Prostate gland (tissue), 2 donors: ENCODE results near the gene GDF2. TPM values are rescaled to one million over a fixed set of nuclear protein-coding genes. Genes with fewer than 3 reads are reported as not detected.

Experiments
- DNase-seq: peaks from one replicate; pipeline ENCODE4 v3.0.0-alpha.2; 2019; ENCODE audit warnings: low spot score
- H3K27ac ChIP-seq, 2 donors: fragments of 200-600 bp; sonication (generic); 2 replicates each; pipeline ENCODE4 v1.5.1; 2017 to 2019
- H3K27me3 ChIP-seq: fragments of 200-600 bp; sonication (generic); replicated peaks from 2 replicates; pipeline ENCODE4 v1.5.1; 2019; ENCODE audit not compliant: insufficient read depth
- H3K36me3 ChIP-seq, 2 donors: fragments of 200-600 bp; sonication (generic); 1 replicate in 1 of 2; 2 replicates in 1 of 2; pipeline versions ENCODE4 v1.5.1 to v1.8.1; 2017 to 2019
- H3K4me1 ChIP-seq: fragments of 200-600 bp; sonication (generic); replicated peaks from 2 replicates; pipeline ENCODE4 v1.5.1; 2019
- H3K4me3 ChIP-seq, 2 donors: fragments of 200-600 bp; sonication (generic); 2 replicates each; pipeline ENCODE4 v1.5.1; 2017 to 2019
- H3K9me3 ChIP-seq: fragments of 200-600 bp; sonication (generic); 2 replicates; pipeline ENCODE4 v1.5.1; 2017
- POLR2A ChIP-seq: fragments of 450-650 bp; IDR thresholded peaks from one replicate; pipeline ENCODE4 v1.6.1; 2016; ENCODE audit warnings: antibody characterized with exemption, mild to moderate bottlenecking
- POLR2AphosphoS5 ChIP-seq: sonication (generic); formaldehyde crosslinking; IDR thresholded peaks from one replicate; pipeline ENCODE4 v1.6.1; 2017; ENCODE audit warnings: antibody characterized with exemption
- WGBS: methylation state at CpG from one replicate; pipeline ENCODE4 v1.1.5; 2018; 5-methylcytosine and 5-hydroxymethylcytosine counted together
- intact Hi-C: fragments of 100-400 bp; cut with DNase I; formaldehyde crosslinking; loops from one replicate; pipeline ENCODE4 v1.14.2; 2022
- total RNA-seq, 2 donors: library from RNA; depleted of rRNA; stranded (reverse); fragments of >200 nt; gene quantifications; one replicate each; pipeline ENCODE4 v1.1.0, GENCODE V29; 2016
- TF ChIP-seq, protein P1 (sequence below), 4 experiments: fragments of 200-600 bp in 2 of 4; fragments of 450-650 bp in 2 of 4; sonication (generic) in 2 of 4; IDR thresholded peaks; 1 replicate in 3 of 4; 2 replicates in 1 of 4; pipeline ENCODE4 v1.5.1; 2016 to 2019; ENCODE audit warnings: antibody characterized with exemption in 4 of 4, mild to moderate bottlenecking in 2 of 4, moderate library complexity in 2 of 4

Gene GDF2
- total RNA-seq, 2 donors from 2014 or later = not detected

GRCh38 chr10:47325303-47326291 lies 3.3 kb downstream of the GDF2 start:
- no peak for DNase-seq
- TF ChIP-seq POLR2A (no peak), POLR2AphosphoS5 (no peak)
- TF ChIP-seq, protein P1, sequence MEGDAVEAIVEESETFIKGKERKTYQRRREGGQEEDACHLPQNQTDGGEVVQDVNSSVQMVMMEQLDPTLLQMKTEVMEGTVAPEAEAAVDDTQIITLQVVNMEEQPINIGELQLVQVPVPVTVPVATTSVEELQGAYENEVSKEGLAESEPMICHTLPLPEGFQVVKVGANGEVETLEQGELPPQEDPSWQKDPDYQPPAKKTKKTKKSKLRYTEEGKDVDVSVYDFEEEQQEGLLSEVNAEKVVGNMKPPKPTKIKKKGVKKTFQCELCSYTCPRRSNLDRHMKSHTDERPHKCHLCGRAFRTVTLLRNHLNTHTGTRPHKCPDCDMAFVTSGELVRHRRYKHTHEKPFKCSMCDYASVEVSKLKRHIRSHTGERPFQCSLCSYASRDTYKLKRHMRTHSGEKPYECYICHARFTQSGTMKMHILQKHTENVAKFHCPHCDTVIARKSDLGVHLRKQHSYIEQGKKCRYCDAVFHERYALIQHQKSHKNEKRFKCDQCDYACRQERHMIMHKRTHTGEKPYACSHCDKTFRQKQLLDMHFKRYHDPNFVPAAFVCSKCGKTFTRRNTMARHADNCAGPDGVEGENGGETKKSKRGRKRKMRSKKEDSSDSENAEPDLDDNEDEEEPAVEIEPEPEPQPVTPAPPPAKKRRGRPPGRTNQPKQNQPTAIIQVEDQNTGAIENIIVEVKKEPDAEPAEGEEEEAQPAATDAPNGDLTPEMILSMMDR (IDR thresholded peaks at IDR 0.05) = no peak
- intact Hi-C loops = no loop called here
- Histone ChIP-seq H3K27me3 (peaks cover 1% of the 10 kb centered on the region), H3K27ac (no peak overlapping the region), H3K4me3 (no peak overlapping the region), H3K4me1 (no peaks in the 10 kb centered on the region), H3K9me3 (no peaks in the 10 kb centered on the region), H3K36me3 (no peaks in the 10 kb centered on the region)
- WGBS = 94% methylated on average over 30 of the region's 30 CpGs

DNA sequence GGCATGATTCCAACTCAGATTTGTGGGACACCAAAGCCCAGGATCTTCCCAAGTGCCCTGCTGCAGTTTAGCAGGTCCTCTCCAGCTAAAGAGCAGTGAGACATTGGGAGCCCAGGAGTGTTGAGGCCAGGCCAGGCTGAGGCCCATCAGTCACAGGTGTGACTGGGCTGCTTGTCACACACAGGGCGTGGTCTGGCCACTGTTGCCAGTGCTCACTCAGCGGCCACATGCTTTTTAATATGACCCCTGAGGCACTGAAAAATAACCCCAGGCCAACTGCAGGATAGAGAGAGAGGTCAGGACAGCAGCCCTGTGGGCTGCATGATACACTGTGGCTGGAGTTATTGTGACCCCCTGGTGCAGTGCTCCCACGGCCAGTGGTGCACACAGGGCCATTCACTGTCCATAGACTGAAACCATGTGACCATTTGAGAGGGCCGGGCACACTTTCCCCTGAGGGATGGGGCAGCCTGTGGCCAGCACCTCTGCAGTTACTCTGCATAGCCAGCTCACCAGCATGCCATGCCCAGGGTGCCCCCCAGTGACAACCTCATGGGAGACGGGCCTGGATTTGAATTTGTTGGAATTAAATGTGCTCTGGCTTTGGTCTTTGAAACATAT lies 4.2 kb downstream of the GDF2 start:
- no peak for TF ChIP-seq POLR2AphosphoS5
- TF ChIP-seq, protein P1 (IDR thresholded peaks at IDR 0.05) = no peak
- Histone ChIP-seq H3K9me3 (no peaks in the 10 kb centered on the region), H3K4me3 (no peak overlapping the region), H3K4me1 (no peaks in the 10 kb centered on the region), H3K27me3 (peaks cover 1% of the 10 kb centered on the region), H3K36me3 (no peaks in the 10 kb centered on the region), H3K27ac (no peak overlapping the region)
- 70% methylated on average over 5 of the region's 5 CpGs for WGBS
- intact Hi-C loops = no loop called here
- DNase-seq = no peak

GRCh38 chr10:47326927-47327330 lies 4.7 kb downstream of the GDF2 start:
- H3K9me3 ChIP-seq = no peaks in the 10 kb centered on the region
- DNase-seq = no peak
- H3K27ac ChIP-seq = no peak overlapping the region
- no peak overlapping the region for H3K4me3 ChIP-seq
- TF ChIP-seq, protein P1 (IDR thresholded peaks at IDR 0.05) = no peak
- 89% methylated on average over 11 of the region's 11 CpGs for WGBS
- H3K4me1 ChIP-seq = no peaks in the 10 kb centered on the region
- H3K36me3 ChIP-seq = no peaks in the 10 kb centered on the region
- H3K27me3 ChIP-seq = peaks cover under 1% of the 10 kb centered on the region
- intact Hi-C loops = no loop called here

DNA sequence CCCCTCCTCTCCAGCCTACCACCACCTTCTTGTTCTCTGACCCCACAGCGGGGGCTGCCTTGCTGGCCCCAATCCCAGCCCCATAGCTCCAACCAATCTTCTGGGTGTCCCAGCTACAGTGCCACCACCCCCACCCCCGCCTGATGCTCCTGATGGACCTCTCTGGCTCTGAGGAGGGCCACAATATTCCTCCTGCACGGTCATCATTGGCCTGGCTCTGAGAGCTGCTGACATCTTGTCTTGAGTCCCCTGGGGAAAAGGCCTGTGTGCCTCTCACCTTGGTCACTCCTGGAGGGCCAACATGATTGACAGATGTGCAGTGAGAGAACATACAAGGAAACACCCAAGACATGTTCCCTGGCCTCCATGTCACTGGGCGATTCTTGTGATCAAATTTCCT lies 7.6 kb downstream of the GDF2 start:
- Histone ChIP-seq H3K27ac (no peak overlapping the region), H3K36me3 (no peaks in the 10 kb centered on the region), H3K4me1 (no peaks in the 10 kb centered on the region), H3K9me3 (no peaks in the 10 kb centered on the region), H3K27me3 (no peaks in the 10 kb centered on the region), H3K4me3 (no peak overlapping the region)
- DNase-seq = no peak
- 96% methylated on average over 4 of the region's 4 CpGs for WGBS
- TF ChIP-seq, protein P1 (IDR thresholded peaks at IDR 0.05) = no peak
- TF ChIP-seq POLR2A (no peak), POLR2AphosphoS5 (no peak)
- intact Hi-C loops = no loop called here
